HEK293 (cell line): Measurements from ENCODE around the gene MALSU1.

Experiments
- EGR2 ChIP-seq: fragments of 450-650 bp; formaldehyde crosslinking; IDR thresholded peaks from 2 replicates; pipeline ENCODE4 v1.5.1; 2016; ENCODE audit warnings: low read depth, missing biosample characterization, missing genetic modification characterization
- HOXD13 ChIP-seq: sonication (generic); formaldehyde crosslinking; IDR thresholded peaks from 2 replicates; pipeline ENCODE4 v1.8.0; 2022; ENCODE audit warnings: missing genetic modification reagents, borderline replicate concordance
- KLF8 ChIP-seq: fragments of 450-650 bp; formaldehyde crosslinking; IDR thresholded peaks from 2 replicates; pipeline ENCODE4 v1.5.1; 2016; ENCODE audit warnings: missing biosample characterization, missing genetic modification characterization
- MYNN ChIP-seq: fragments of 450-650 bp; formaldehyde crosslinking; IDR thresholded peaks from 2 replicates; pipeline ENCODE4 v1.5.1; 2016; ENCODE audit warnings: missing biosample characterization, missing genetic modification characterization, borderline replicate concordance
- YY2 ChIP-seq: fragments of 450-650 bp; formaldehyde crosslinking; IDR thresholded peaks from 2 replicates; pipeline ENCODE4 v1.5.1; 2016; ENCODE audit warnings: missing biosample characterization, missing genetic modification characterization
- ZNF155 ChIP-seq: fragments of 450-650 bp; formaldehyde crosslinking; IDR thresholded peaks from 2 replicates; pipeline ENCODE4 v1.5.1; 2016; ENCODE audit warnings: missing biosample characterization, missing genetic modification characterization
- ZNF169 ChIP-seq: fragments of 450-650 bp; formaldehyde crosslinking; IDR thresholded peaks from 2 replicates; pipeline ENCODE4 v1.5.1; 2016; ENCODE audit warnings: missing biosample characterization, missing genetic modification characterization
- ZNF311 ChIP-seq: fragments of 450-650 bp; formaldehyde crosslinking; IDR thresholded peaks from 2 replicates; pipeline ENCODE4 v1.5.1; 2017; ENCODE audit warnings: missing biosample characterization, missing genetic modification characterization, borderline replicate concordance
- ZNF324 ChIP-seq: fragments of 450-650 bp; formaldehyde crosslinking; IDR thresholded peaks from 2 replicates; pipeline ENCODE4 v1.5.1; 2016; ENCODE audit warnings: missing biosample characterization, missing genetic modification characterization
- ZNF366 ChIP-seq: fragments of 450-650 bp; formaldehyde crosslinking; conservative IDR thresholded peaks from 2 replicates; pipeline ENCODE4 v1.5.1; 2016; ENCODE audit warnings: missing biosample characterization, missing genetic modification characterization
- ZNF404 ChIP-seq: fragments of 450-650 bp; formaldehyde crosslinking; IDR thresholded peaks from 2 replicates; pipeline ENCODE4 v1.5.1; 2017; ENCODE audit warnings: missing biosample characterization, missing genetic modification characterization
- ZNF426 ChIP-seq: fragments of 450-650 bp; formaldehyde crosslinking; IDR thresholded peaks from 2 replicates; pipeline ENCODE4 v1.5.1; 2017; ENCODE audit warnings: missing biosample characterization, missing genetic modification characterization, mild to moderate bottlenecking, inconsistent platforms, moderate library complexity
- ZNF48 ChIP-seq: fragments of 450-650 bp; formaldehyde crosslinking; IDR thresholded peaks from 2 replicates; pipeline ENCODE4 v1.5.1; 2016; ENCODE audit warnings: missing biosample characterization, missing genetic modification characterization
- ZNF510 ChIP-seq: fragments of 450-650 bp; formaldehyde crosslinking; IDR thresholded peaks from 2 replicates; pipeline ENCODE4 v1.5.1; 2018; ENCODE audit warnings: mild to moderate bottlenecking, missing genetic modification characterization, missing biosample characterization; ENCODE audit not compliant: insufficient replicate concordance
- ZNF518A ChIP-seq: fragments of 450-650 bp; formaldehyde crosslinking; conservative IDR thresholded peaks from 2 replicates; pipeline ENCODE4 v1.5.1; 2016; ENCODE audit warnings: low read depth, missing biosample characterization, missing genetic modification characterization
- ZNF621 ChIP-seq: fragments of 450-650 bp; formaldehyde crosslinking; IDR thresholded peaks from 2 replicates; pipeline ENCODE4 v1.5.1; 2017; ENCODE audit warnings: missing biosample characterization, missing genetic modification characterization
- ZNF623 ChIP-seq: fragments of 450-650 bp; formaldehyde crosslinking; IDR thresholded peaks from 2 replicates; pipeline ENCODE4 v1.5.1; 2016; ENCODE audit warnings: missing biosample characterization, missing genetic modification characterization
- ZNF704 ChIP-seq: fragments of 450-650 bp; formaldehyde crosslinking; IDR thresholded peaks from 2 replicates; pipeline ENCODE4 v1.5.1; 2016; ENCODE audit warnings: missing biosample characterization, missing genetic modification characterization
- ZNF776 ChIP-seq: fragments of 450-650 bp; formaldehyde crosslinking; IDR thresholded peaks from 2 replicates; pipeline ENCODE4 v1.5.0; 2017; ENCODE audit warnings: missing biosample characterization, missing genetic modification characterization, borderline replicate concordance
- ZNF792 ChIP-seq: fragments of 450-650 bp; formaldehyde crosslinking; IDR thresholded peaks from 2 replicates; pipeline ENCODE4 v1.5.1; 2016; ENCODE audit warnings: missing biosample characterization, missing genetic modification characterization
- TF ChIP-seq, protein P1 (sequence below): IDR thresholded peaks from 2 replicates; pipeline ENCODE4 v1.6.1; 2011; ENCODE audit warnings: mild to moderate bottlenecking, low read depth, low read length, borderline replicate concordance
- TF ChIP-seq, protein P2 (sequence below): fragments of 450-650 bp; formaldehyde crosslinking; IDR thresholded peaks from 2 replicates; pipeline ENCODE4 v1.5.1; 2016; ENCODE audit warnings: missing biosample characterization, missing genetic modification characterization
- TF ChIP-seq, protein P3 (sequence below): fragments of 450-650 bp; formaldehyde crosslinking; IDR thresholded peaks from 2 replicates; pipeline ENCODE4 v1.5.1; 2016; ENCODE audit warnings: missing biosample characterization, missing genetic modification characterization
- TF ChIP-seq, protein P4 (sequence below): fragments of 450-650 bp; formaldehyde crosslinking; IDR thresholded peaks from 2 replicates; pipeline ENCODE4 v1.5.1; 2016; ENCODE audit warnings: missing biosample characterization, missing genetic modification characterization

Gene MALSU1

DNA sequence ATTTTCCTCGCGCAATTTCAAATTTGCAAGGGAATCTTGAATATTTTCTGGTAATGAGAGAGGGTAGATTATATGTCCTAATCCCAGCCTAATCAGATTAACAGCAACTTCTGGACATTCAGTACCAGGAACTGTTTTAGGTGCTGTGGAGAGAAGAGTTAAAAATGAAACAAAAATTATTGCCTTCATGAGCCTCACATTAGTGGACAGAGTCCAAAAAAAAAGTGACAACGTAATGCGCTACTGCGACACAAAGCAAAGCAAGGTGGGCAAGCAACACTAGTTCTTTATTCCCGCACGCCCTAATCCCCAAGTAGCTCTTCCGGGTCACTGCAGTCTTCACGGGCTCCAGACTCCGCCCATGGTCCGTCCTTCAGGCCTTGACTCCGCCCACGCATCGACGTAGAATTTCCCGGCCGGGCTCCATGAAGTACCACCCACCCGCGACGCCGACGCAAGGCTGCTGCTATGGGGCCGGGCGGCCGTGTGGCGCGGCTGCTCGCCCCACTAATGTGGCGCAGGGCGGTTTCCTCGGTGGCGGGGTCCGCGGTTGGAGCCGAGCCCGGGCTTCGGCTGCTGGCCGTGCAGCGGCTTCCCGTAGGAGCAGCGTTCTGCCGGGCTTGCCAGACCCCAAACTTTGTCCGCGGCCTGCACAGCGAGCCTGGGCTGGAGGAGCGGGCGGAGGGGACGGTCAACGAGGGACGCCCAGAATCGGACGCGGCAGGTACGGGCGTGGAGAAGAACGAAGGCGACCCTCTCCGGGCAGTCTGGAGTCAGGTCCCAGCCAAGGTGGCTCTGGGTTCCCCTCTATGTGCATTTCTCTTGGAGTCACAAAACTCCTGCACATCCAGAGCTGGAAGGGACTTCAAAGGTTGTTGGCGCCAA is at the start of gene MALSU1 (continued):
- TF ChIP-seq ZNF621 (tag by site-specific recombination) (no peak), MYNN (tag by site-specific recombination) (no peak), YY2 (no peak), ZNF704 (no peak), ZNF518A (tag by site-specific recombination) (peak; percentile 99), ZNF155 (tag by site-specific recombination) (no peak), ZNF169 (tag by site-specific recombination) (no peak), ZNF623 (tag by site-specific recombination) (no peak), ZNF324 (tag by site-specific recombination) (no peak), ZNF776 (no peak), ZNF404 (tag by site-specific recombination) (no peak), ZNF510 (no peak), ZNF48 (tag by site-specific recombination) (no peak), HOXD13 (CRISPR knock-in tag) (0 out of 2 replicates have a peak, but pooled peaks have one; percentile 32), EGR2 (tag by site-specific recombination) (peak; percentile 90), ZNF366 (tag by site-specific recombination) (no peak), KLF8 (tag by site-specific recombination) (peak; percentile 52), ZNF426 (no peak), ZNF311 (tag by site-specific recombination) (no peak), ZNF792 (tag by site-specific recombination) (no peak)
- TF ChIP-seq, protein P1, sequence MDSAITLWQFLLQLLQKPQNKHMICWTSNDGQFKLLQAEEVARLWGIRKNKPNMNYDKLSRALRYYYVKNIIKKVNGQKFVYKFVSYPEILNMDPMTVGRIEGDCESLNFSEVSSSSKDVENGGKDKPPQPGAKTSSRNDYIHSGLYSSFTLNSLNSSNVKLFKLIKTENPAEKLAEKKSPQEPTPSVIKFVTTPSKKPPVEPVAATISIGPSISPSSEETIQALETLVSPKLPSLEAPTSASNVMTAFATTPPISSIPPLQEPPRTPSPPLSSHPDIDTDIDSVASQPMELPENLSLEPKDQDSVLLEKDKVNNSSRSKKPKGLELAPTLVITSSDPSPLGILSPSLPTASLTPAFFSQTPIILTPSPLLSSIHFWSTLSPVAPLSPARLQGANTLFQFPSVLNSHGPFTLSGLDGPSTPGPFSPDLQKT, result no peak
- TF ChIP-seq, protein P2, sequence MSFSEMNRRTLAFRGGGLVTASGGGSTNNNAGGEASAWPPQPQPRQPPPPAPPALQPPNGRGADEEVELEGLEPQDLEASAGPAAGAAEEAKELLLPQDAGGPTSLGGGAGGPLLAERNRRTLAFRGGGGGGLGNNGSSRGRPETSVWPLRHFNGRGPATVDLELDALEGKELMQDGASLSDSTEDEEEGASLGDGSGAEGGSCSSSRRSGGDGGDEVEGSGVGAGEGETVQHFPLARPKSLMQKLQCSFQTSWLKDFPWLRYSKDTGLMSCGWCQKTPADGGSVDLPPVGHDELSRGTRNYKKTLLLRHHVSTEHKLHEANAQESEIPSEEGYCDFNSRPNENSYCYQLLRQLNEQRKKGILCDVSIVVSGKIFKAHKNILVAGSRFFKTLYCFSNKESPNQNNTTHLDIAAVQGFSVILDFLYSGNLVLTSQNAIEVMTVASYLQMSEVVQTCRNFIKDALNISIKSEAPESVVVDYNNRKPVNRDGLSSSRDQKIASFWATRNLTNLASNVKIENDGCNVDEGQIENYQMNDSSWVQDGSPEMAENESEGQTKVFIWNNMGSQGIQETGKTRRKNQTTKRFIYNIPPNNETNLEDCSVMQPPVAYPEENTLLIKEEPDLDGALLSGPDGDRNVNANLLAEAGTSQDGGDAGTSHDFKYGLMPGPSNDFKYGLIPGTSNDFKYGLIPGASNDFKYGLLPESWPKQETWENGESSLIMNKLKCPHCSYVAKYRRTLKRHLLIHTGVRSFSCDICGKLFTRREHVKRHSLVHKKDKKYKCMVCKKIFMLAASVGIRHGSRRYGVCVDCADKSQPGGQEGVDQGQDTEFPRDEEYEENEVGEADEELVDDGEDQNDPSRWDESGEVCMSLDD (tag by site-specific recombination), result no peak
- TF ChIP-seq, protein P3, sequence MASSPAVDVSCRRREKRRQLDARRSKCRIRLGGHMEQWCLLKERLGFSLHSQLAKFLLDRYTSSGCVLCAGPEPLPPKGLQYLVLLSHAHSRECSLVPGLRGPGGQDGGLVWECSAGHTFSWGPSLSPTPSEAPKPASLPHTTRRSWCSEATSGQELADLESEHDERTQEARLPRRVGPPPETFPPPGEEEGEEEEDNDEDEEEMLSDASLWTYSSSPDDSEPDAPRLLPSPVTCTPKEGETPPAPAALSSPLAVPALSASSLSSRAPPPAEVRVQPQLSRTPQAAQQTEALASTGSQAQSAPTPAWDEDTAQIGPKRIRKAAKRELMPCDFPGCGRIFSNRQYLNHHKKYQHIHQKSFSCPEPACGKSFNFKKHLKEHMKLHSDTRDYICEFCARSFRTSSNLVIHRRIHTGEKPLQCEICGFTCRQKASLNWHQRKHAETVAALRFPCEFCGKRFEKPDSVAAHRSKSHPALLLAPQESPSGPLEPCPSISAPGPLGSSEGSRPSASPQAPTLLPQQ, result peak; percentile 69; the same call in 1 of the 2 replicates
- TF ChIP-seq, protein P4, sequence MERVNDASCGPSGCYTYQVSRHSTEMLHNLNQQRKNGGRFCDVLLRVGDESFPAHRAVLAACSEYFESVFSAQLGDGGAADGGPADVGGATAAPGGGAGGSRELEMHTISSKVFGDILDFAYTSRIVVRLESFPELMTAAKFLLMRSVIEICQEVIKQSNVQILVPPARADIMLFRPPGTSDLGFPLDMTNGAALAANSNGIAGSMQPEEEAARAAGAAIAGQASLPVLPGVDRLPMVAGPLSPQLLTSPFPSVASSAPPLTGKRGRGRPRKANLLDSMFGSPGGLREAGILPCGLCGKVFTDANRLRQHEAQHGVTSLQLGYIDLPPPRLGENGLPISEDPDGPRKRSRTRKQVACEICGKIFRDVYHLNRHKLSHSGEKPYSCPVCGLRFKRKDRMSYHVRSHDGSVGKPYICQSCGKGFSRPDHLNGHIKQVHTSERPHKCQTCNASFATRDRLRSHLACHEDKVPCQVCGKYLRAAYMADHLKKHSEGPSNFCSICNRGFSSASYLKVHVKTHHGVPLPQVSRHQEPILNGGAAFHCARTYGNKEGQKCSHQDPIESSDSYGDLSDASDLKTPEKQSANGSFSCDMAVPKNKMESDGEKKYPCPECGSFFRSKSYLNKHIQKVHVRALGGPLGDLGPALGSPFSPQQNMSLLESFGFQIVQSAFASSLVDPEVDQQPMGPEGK (tag by site-specific recombination), result peak; percentile 46; the same call in 1 of the 2 replicates
